GM12891 (cell line): ENCODE measurements around the gene SEMA3A.

Experiments
- POLR2A ChIP-seq: IDR thresholded peaks from 2 replicates; pipeline ENCODE4 v1.6.1; 2011; ENCODE audit warnings: low read depth, low read length, control low read depth
- SPI1 ChIP-seq: IDR thresholded peaks from 2 replicates; pipeline ENCODE4 v1.6.1; 2011; ENCODE audit warnings: low read depth, low read length, control low read depth
- TAF1 ChIP-seq: IDR thresholded peaks from 2 replicates; pipeline ENCODE4 v1.6.1; 2011; ENCODE audit warnings: low read depth, low read length, control low read depth

GRCh38 chr7:84083846-84084245 lies 110.7 kb downstream of the SEMA3A start:
- TF ChIP-seq POLR2A (no peak), SPI1 (no peak), TAF1 (no peak)
